GM10248 (cell line): ENCODE data around the gene CCT7.

Experiments
- CTCF ChIA-PET: fragments of 300-600 bp; sonication (Branson Sonifier 250); formaldehyde crosslinking; extraction: SDS; loops from one replicate; lab custom pipeline; 2021; ENCODE audit warnings: antibody characterized with exemption; lab: Yijun Ruan, JAX
- POLR2A ChIA-PET: fragments of 350-650 bp; sonication (Branson Sonifier 250); formaldehyde crosslinking; extraction: SDS; loops from one replicate; lab custom pipeline; 2020; ENCODE audit warnings: antibody characterized with exemption; lab: Yijun Ruan, JAX
- DNase-seq: peaks from one replicate; pipeline ENCODE4 v3.0.0; 2012; ENCODE audit errors: extremely low spot score
- CTCF ChIP-seq: IDR thresholded peaks from 2 replicates; pipeline ENCODE4 v1.5.1; 2012; ENCODE audit warnings: mild to moderate bottlenecking, low read depth; ENCODE audit errors: extremely low read depth, missing control alignments, control extremely low read depth

The CCT7 gene

GRCh38 chr2:73283545-73284295 lies 49.6 kb downstream of the CCT7 start:
- POLR2A ChIA-PET, result no interaction called here

GRCh38 chr2:73284296-73285158 lies 50.4 kb downstream of the CCT7 start, which contains the start of gene FBXO41:
TSS of gene FBXO41 (minus strand) at chr2:73284478. CDS start at chr2:73269630, 14,848 bp downstream.
- TF ChIP-seq CTCF, result no peak
- peak; percentile 92 for DNase-seq
- ChIA-PET POLR2A (no interaction called here), CTCF (interaction anchor here (1.8 kb wide), 1 partner anchor 72 kb away, joined by 5 read pairs; no protein-coding TSS in a partner anchor)

More at GRCh38 chr2:73283545-73284295, 49.6 kb downstream of the CCT7 start:
- no peak for TF ChIP-seq CTCF
- no peak for DNase-seq
- CTCF ChIA-PET, result no interaction called here

GRCh38 chr2:73285159-73285739 lies 51.1 kb downstream of the CCT7 start:
- CTCF ChIA-PET, result interaction anchor here (1.0 to 1.8 kb wide), 2 partner anchors 15 to 72 kb away, joined by 3 to 5 read pairs; no protein-coding TSS in a partner anchor
- POLR2A ChIA-PET, result no interaction called here
- peak; percentile 60 for DNase-seq
- no peak for TF ChIP-seq CTCF

GRCh38 chr2:73286134-73286655 lies 52.1 kb downstream of the CCT7 start:
- no peak for DNase-seq
- POLR2A ChIA-PET, result no interaction called here
- CTCF ChIA-PET, result interaction anchor here (1.0 to 1.8 kb wide), 2 partner anchors 16 to 73 kb away, joined by 3 to 5 read pairs; no protein-coding TSS in a partner anchor
- no peak for TF ChIP-seq CTCF

- CTCF ChIA-PET, result interaction anchor here (1.0 to 4.6 kb wide), 20 partner anchors 9 to 426 kb away, joined by 3 to 35 read pairs (median 10); partner anchors contain the start of genes ALMS1, CCT7, PRADC1 and RAB11FIP5
- DNase-seq, result no peak
- TF ChIP-seq CTCF, result no peak
- POLR2A ChIA-PET, result no interaction called here
These were observed 55.2 kb downstream of the CCT7 start for GRCh38 chr2:73289304-73289703.
